Astrocyte (in vitro differentiated cells and primary cell): ENCODE results near the gene FN1. TPM values are rescaled to one million over a fixed set of nuclear protein-coding genes. Genes with fewer than 3 reads are reported as not detected.

Source experiments
- DNase-seq: peaks from one replicate; pipeline ENCODE4 v3.0.0-alpha.2; 2010; ENCODE audit warnings: low read depth
- FAIRE-seq: peaks from 2 replicates; lab custom pipeline; 2011; peaks lifted over from hg19 to GRCh38; lab: Jason Lieb, UNC
- H2AFZ ChIP-seq: 2 replicates; pipeline ENCODE4 v1.6.0; 2012; ENCODE audit warnings: low read depth, low read length, inconsistent platforms
- H3K27ac ChIP-seq: 2 replicates; pipeline ENCODE4 v1.5.1; 2011; ENCODE audit warnings: low read depth, low read length, inconsistent platforms
- H3K27me3 ChIP-seq: 2 replicates; pipeline ENCODE4 v1.6.0; 2011; ENCODE audit warnings: low read length, inconsistent platforms; ENCODE audit not compliant: insufficient read depth
- H3K36me3 ChIP-seq: 2 replicates; pipeline ENCODE4 v1.5.1; 2011; ENCODE audit warnings: low read length, inconsistent platforms; ENCODE audit not compliant: insufficient read depth
- H3K4me1 ChIP-seq: 2 replicates; pipeline ENCODE4 v1.5.1; 2011; ENCODE audit warnings: low read length, inconsistent platforms; ENCODE audit not compliant: insufficient read depth
- H3K4me2 ChIP-seq: 2 replicates; pipeline ENCODE4 v1.6.0; 2012; ENCODE audit warnings: low read length, inconsistent platforms
- H3K4me3 ChIP-seq: 2 replicates; pipeline ENCODE4 v1.5.1; 2011; ENCODE audit warnings: low read depth, mild to moderate bottlenecking, low read length, inconsistent platforms; ENCODE audit not compliant: insufficient read depth
- H3K79me2 ChIP-seq: 2 replicates; pipeline ENCODE4 v1.6.0; 2012; ENCODE audit warnings: mild to moderate bottlenecking, low read length, inconsistent platforms; ENCODE audit not compliant: insufficient read depth
- H3K9ac ChIP-seq: 2 replicates; pipeline ENCODE4 v1.6.0; 2012; ENCODE audit warnings: mild to moderate bottlenecking, low read length, inconsistent platforms
- H3K9me3 ChIP-seq: 2 replicates; pipeline ENCODE4 v1.5.1; 2012; ENCODE audit warnings: low read depth, mild to moderate bottlenecking, low read length, inconsistent platforms; ENCODE audit not compliant: insufficient read depth
- H4K20me1 ChIP-seq: 2 replicates; pipeline ENCODE4 v1.6.0; 2012; ENCODE audit warnings: low read length, inconsistent platforms; ENCODE audit not compliant: insufficient read depth
- H3K27ac Mint-ChIP-seq: one replicate; pipeline ENCODE4 v1.8.0; 2021; ENCODE audit warnings: mild to moderate bottlenecking, mixed read lengths; ENCODE audit not compliant: unreplicated experiment
- H3K27me3 Mint-ChIP-seq: one replicate; pipeline ENCODE4 v1.8.0; 2021; ENCODE audit warnings: low read depth, mixed read lengths; ENCODE audit not compliant: unreplicated experiment
- H3K36me3 Mint-ChIP-seq: one replicate; pipeline ENCODE4 v1.8.0; 2021; ENCODE audit warnings: low read depth, mixed read lengths; ENCODE audit not compliant: unreplicated experiment
- H3K4me1 Mint-ChIP-seq: one replicate; pipeline ENCODE4 v1.8.0; 2021; ENCODE audit warnings: low read depth, mixed read lengths; ENCODE audit not compliant: unreplicated experiment
- H3K4me3 Mint-ChIP-seq: one replicate; pipeline ENCODE4 v1.8.0; 2021; ENCODE audit warnings: mild to moderate bottlenecking, moderate library complexity, mixed read lengths; ENCODE audit not compliant: unreplicated experiment
- H3K9me3 Mint-ChIP-seq: one replicate; pipeline ENCODE4 v1.8.0; 2021; ENCODE audit warnings: mild to moderate bottlenecking, mixed read lengths; ENCODE audit not compliant: unreplicated experiment
- EZH2 ChIP-seq: IDR thresholded peaks from 2 replicates; pipeline ENCODE4 v1.6.1; 2012; ENCODE audit warnings: mild to moderate bottlenecking, low read length, inconsistent platforms; ENCODE audit not compliant: insufficient read depth
- total RNA-seq: library from RNA; stranded (reverse); gene quantifications from 2 replicates; pipeline ENCODE4 v1.2.1, GENCODE V29; 2021
- TF ChIP-seq, protein P1 (sequence below): IDR thresholded peaks from 2 replicates; pipeline ENCODE4 v1.5.1; 2011; ENCODE audit warnings: low read depth, mild to moderate bottlenecking, inconsistent platforms, low read length, moderate library complexity; ENCODE audit not compliant: insufficient read depth

Gene FN1
- total RNA-seq, 1 donor from 2014 or later, result 17,010 TPM

DNA sequence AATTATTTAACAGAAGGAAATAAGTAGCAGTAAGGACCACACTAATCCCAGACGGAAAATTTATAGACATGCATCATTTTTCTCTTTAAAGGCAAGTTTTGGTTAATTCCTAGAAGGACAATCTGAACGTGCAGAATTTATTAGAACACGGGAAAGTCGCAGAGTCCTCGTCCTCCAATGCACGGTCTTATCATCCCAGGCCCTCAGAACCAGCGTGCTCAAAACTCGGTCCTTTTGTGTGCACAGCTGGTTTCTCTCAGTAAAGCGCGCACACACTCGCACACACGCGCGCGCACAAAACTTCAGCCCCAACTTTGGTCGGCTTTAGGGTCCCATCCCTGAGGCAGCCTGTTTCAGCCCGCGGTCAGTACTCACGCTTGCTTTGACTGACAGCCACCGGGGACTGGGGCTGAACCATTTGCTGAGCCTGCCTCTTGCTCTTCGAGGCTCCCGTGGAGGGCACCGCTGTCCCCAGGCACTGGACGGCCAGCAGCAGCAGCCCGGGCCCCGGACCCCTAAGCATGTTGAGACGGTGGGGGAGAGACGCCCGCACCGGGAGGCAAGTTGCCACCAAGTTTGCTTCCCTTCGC is 493 bp downstream of the FN1 start:
- DNase-seq, result no peak
- no peak for FAIRE-seq
- Mint-ChIP-seq H3K4me3 (peak overlapping the region; percentile 99), H3K4me1 (peaks cover 34% of the 10 kb centered on the region), H3K27me3 (no peaks in the 10 kb centered on the region), H3K36me3 (peaks cover 45% of the 10 kb centered on the region), H3K27ac (peak overlapping the region; percentile 84), H3K9me3 (no peaks in the 10 kb centered on the region)
- H3K9ac ChIP-seq, result peak overlapping the region; percentile 98
- TF ChIP-seq, protein P1, sequence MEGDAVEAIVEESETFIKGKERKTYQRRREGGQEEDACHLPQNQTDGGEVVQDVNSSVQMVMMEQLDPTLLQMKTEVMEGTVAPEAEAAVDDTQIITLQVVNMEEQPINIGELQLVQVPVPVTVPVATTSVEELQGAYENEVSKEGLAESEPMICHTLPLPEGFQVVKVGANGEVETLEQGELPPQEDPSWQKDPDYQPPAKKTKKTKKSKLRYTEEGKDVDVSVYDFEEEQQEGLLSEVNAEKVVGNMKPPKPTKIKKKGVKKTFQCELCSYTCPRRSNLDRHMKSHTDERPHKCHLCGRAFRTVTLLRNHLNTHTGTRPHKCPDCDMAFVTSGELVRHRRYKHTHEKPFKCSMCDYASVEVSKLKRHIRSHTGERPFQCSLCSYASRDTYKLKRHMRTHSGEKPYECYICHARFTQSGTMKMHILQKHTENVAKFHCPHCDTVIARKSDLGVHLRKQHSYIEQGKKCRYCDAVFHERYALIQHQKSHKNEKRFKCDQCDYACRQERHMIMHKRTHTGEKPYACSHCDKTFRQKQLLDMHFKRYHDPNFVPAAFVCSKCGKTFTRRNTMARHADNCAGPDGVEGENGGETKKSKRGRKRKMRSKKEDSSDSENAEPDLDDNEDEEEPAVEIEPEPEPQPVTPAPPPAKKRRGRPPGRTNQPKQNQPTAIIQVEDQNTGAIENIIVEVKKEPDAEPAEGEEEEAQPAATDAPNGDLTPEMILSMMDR, result no peak
- no peak for TF ChIP-seq EZH2
- H3K27me3 ChIP-seq, result no peaks in the 10 kb centered on the region
- peaks cover 36% of the 10 kb centered on the region for H3K4me1 ChIP-seq
- peak overlapping the region; percentile 99 for H3K4me3 ChIP-seq
- H3K79me2 ChIP-seq, result peaks cover 74% of the 10 kb centered on the region
- H4K20me1 ChIP-seq, result peaks cover 52% of the 10 kb centered on the region
- H2AFZ ChIP-seq, result no peak overlapping the region
- peak overlapping the region; percentile 89 for H3K4me2 ChIP-seq
- H3K27ac ChIP-seq, result peak overlapping the region; percentile 97
- H3K9me3 ChIP-seq, result no peaks in the 10 kb centered on the region
- peaks cover 45% of the 10 kb centered on the region for H3K36me3 ChIP-seq

DNA sequence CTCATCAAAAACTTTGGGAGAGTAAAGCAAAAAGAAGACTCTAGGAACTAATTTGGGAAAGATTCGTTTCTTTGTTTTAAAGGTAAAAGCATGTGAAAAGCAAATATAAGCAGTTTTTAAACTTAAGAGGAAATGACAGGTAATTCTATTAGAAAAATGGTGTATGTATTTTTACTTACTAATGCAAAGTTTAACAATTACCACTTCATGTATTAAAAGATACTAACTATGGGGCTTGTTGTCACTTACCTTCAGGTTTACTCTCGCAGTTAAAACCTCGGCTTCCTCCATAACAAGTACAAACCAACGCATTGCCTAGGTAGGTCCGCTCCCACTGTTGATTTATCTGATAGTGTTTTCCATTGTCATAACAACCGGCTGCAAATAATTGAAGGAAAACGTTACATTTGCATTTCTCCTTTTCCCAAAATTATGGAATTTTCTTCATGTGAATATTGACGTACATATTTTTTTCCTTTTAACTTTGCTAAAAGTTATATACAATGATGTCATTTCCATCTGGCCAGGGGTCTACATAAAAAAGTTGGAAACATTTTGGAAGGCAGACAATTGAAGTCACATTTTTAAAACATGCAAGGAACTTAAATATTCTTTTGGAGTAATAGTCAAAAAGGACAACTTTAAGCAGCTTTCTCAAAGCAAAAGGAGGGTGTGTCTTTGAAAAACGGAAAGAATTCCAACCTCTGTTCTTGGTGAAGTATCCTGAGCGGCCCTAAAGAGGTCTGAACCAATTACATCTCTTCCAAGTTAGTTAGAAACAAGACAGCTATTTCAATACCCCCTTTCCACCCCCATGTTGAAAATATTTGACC is 1.2 kb downstream of the FN1 start:
- H3K9ac ChIP-seq, result peak overlapping the region; percentile 98
- peak overlapping the region; percentile 89 for H3K4me2 ChIP-seq
- Mint-ChIP-seq H3K36me3 (peaks cover 49% of the 10 kb centered on the region), H3K4me3 (peak overlapping the region; percentile 99), H3K9me3 (no peaks in the 10 kb centered on the region), H3K4me1 (peaks cover 27% of the 10 kb centered on the region), H3K27ac (peak overlapping the region; percentile 84), H3K27me3 (no peaks in the 10 kb centered on the region)
- peak overlapping the region; percentile 99 for H3K4me3 ChIP-seq
- H3K27me3 ChIP-seq, result no peaks in the 10 kb centered on the region
- H3K4me1 ChIP-seq, result peaks cover 36% of the 10 kb centered on the region
- no peak for FAIRE-seq
- no peak for TF ChIP-seq EZH2
- TF ChIP-seq, protein P1, result no peak
- H3K27ac ChIP-seq, result peak overlapping the region; percentile 97
- H4K20me1 ChIP-seq, result peaks cover 59% of the 10 kb centered on the region
- H3K79me2 ChIP-seq, result peaks cover 81% of the 10 kb centered on the region
- no peaks in the 10 kb centered on the region for H3K9me3 ChIP-seq
- no peak overlapping the region for H2AFZ ChIP-seq
- peaks cover 53% of the 10 kb centered on the region for H3K36me3 ChIP-seq
- no peak for DNase-seq
